Measurements from ENCODE around the gene CREBRF. TPM values are rescaled to one million over a fixed set of nuclear protein-coding genes. Genes with fewer than 3 reads are reported as not detected.
"Not testable (repeated sequence)": the region's sequence is repeated elsewhere in the genome, so short reads cannot be mapped to it uniquely, and the experiment has no call there.

Gene CREBRF
- total RNA-seq, 4 donors from 2014 or later, result 24.3 to 40.6 (median 32.3) TPM

DNA sequence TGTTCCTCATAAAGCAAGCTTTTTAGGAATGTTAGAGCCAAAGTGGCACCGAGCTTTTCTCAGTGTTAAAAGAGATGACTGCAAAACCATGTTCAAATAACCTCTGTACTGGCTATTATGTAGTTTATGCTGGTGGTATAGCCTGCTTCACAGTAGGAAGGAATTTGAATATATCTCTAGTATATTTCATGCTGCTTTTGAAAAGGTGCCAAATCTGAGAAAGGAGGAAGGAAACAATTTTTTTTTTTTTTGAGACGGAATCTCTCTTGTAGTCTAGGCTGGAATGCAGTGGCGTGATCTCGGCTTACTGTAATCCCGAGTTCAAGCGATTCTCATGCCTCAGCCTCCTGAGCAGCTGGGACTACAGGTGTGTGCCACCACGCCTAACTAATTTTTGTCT, 13.5 kb downstream of the CREBRF start:
- no peaks in the 10 kb centered on the region for H3K36me3 ChIP-seq
- intact Hi-C loops (cut with DNase I; ENCODE audit: low total_unique reads) (no loop called here), in situ Hi-C loops (cut with MboI; ENCODE audit: low pct_ligation_motif_present in 1 of 4, low pct_unique_long_range_greater_than_20kb in 1 of 4, low sequenced_read_pairs in 3 of 4) (no loop called here)
- H3K27me3 ChIP-seq, result no peaks in the 10 kb centered on the region
- WGBS, 2 donors (ENCODE audit: low coverage in 1 of 2), result 89 to 100% methylated on average over 1 to 7 of the region's 7 CpGs
- TF ChIP-seq POLR2A (IDR thresholded peaks at IDR 0.05) (no peak), EP300 (IDR thresholded peaks at IDR 0.05; ENCODE audit: low read depth) (no peak), POLR2AphosphoS5 (IDR thresholded peaks at IDR 0.05) (no peak)
- TF ChIP-seq, protein P1, sequence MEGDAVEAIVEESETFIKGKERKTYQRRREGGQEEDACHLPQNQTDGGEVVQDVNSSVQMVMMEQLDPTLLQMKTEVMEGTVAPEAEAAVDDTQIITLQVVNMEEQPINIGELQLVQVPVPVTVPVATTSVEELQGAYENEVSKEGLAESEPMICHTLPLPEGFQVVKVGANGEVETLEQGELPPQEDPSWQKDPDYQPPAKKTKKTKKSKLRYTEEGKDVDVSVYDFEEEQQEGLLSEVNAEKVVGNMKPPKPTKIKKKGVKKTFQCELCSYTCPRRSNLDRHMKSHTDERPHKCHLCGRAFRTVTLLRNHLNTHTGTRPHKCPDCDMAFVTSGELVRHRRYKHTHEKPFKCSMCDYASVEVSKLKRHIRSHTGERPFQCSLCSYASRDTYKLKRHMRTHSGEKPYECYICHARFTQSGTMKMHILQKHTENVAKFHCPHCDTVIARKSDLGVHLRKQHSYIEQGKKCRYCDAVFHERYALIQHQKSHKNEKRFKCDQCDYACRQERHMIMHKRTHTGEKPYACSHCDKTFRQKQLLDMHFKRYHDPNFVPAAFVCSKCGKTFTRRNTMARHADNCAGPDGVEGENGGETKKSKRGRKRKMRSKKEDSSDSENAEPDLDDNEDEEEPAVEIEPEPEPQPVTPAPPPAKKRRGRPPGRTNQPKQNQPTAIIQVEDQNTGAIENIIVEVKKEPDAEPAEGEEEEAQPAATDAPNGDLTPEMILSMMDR (IDR thresholded peaks at IDR 0.05), result no peak
- no peaks in the 10 kb centered on the region for H3K9me3 ChIP-seq
- DNase-seq, result no peak
- no peak overlapping the region for H3K4me3 ChIP-seq
- no peak overlapping the region for H3K27ac ChIP-seq
- peaks cover 0 to 18% (median 7%) of the 10 kb centered on the region in 4 donors for H3K4me1 ChIP-seq

DNA sequence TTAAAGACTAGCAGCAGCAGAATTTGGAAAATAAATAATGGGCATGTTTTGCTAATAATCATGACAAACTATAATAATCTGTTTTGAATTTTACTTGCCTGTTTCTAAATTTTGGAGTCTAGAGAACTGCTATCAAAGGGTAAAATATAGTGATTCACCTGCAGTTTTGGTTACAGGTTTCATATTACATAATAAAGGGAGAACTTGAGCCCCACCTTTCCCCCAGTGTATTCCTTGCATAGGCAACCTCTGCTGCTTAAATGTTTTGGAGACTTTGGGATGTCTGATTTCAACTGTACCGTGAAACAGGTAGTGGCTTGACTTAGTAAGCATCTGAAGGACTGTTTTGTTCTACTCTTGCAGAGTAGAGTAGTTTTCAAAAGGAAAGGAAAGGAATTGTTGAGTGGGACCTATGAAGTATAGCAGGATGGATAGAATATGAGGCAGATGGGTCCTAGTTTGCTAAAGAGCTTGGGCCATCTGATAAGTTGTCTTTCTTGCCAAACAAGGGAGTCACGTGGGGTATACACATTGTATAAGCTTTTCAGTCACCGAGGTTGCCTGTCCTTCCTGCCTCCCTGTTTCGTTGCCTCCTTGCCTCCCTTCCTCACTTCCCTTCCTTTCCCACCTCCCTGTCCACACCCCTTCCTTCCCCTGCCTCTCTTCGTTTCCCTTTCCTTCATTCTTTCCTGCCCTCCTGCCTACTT, 19.1 kb downstream of the CREBRF start:
- WGBS, 2 donors (ENCODE audit: low coverage in 1 of 2), result 90 to 100% methylated on average over 1 to 5 of the region's 5 CpGs
- H3K9me3 ChIP-seq, result no peaks in the 10 kb centered on the region
- H3K4me1 ChIP-seq, result peaks cover 0 to 4% (median 0%) of the 10 kb centered on the region in 4 donors
- H3K36me3 ChIP-seq, result no peaks in the 10 kb centered on the region
- no peak overlapping the region for H3K4me3 ChIP-seq
- H3K27me3 ChIP-seq, result no peaks in the 10 kb centered on the region
- in situ Hi-C loops (cut with MboI; ENCODE audit: low pct_ligation_motif_present in 1 of 4, low pct_unique_long_range_greater_than_20kb in 1 of 4, low sequenced_read_pairs in 3 of 4) (no loop called here), intact Hi-C loops (cut with DNase I; ENCODE audit: low total_unique reads) (no loop called here)
- H3K27ac ChIP-seq, result no peak overlapping the region
- DNase-seq, result no peak
- no peak for TF ChIP-seq POLR2AphosphoS5 (IDR thresholded peaks at IDR 0.05)
- TF ChIP-seq, protein P1 (IDR thresholded peaks at IDR 0.05), result no peak
- TF ChIP-seq EP300 (IDR thresholded peaks at IDR 0.05; ENCODE audit: low read depth), result no peak
- TF ChIP-seq POLR2A (IDR thresholded peaks at IDR 0.05), result no peak

DNA sequence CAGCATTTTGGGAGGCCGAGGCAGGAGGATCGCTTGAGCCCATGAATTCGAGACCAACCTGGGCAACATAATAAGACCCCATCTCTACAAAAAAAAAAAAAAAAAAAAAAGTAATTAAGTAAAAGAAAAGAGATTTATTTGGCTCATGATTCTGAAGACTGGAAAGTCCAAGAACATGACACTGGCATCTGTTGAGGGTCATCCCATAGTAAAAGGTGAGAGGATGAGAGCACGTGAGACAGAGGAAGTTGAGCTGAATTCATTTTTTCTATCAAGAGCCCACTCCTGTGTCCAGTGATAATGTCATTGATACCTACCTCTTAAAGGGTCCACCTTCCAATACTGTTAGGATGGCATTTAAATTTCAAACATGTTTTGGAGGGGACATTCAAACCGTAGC, 19.8 kb downstream of the CREBRF start:
- peaks cover 0 to 4% (median 0%) of the 10 kb centered on the region in 4 donors for H3K4me1 ChIP-seq
- WGBS, 2 donors (ENCODE audit: low coverage in 1 of 2), result 88 to 100% methylated on average over 1 to 5 of the region's 5 CpGs

DNA sequence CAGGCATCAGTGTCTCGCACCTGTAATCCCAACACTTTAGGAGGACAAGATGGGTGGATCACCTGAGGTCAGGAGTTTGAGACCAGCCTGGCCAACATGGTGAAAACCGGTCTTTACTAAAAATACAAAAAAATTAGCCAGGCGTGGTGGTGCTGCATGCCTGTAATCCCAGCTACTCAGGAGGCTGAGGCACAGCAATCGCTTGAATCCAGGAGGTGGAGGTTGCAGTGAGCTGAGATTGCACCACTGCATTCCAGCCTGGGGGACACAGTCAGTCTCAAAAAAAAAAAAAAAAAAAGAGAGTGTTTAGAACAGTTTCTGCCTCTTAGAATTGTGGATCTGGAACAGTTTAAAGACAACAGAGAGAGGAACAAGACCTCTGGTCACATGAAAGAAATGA, 20.3 kb downstream of the CREBRF start:
- intact Hi-C loops (cut with DNase I; ENCODE audit: low total_unique reads); H3K36me3 ChIP-seq; H3K27ac ChIP-seq; in situ Hi-C loops (cut with MboI; ENCODE audit: low pct_ligation_motif_present in 1 of 4, low pct_unique_long_range_greater_than_20kb in 1 of 4, low sequenced_read_pairs in 3 of 4); H3K9me3 ChIP-seq; H3K4me1 ChIP-seq; H3K27me3 ChIP-seq; H3K4me3 ChIP-seq; DNase-seq: not testable (repeated sequence)
- 93% methylated on average over 4 of the region's 4 CpGs; no CpG with 5 or more reads in 1 of the 2 donors for WGBS, 2 donors (ENCODE audit: low coverage in 1 of 2)

More for the DNA sequence above, 19.8 kb downstream of the CREBRF start:
- no peak overlapping the region for H3K4me3 ChIP-seq
- in situ Hi-C loops (cut with MboI; ENCODE audit: low pct_ligation_motif_present in 1 of 4, low pct_unique_long_range_greater_than_20kb in 1 of 4, low sequenced_read_pairs in 3 of 4), result no loop called here
- intact Hi-C loops (cut with DNase I; ENCODE audit: low total_unique reads), result no loop called here
- peaks cover 0 to 3% (median 0%) of the 10 kb centered on the region in 4 donors for H3K36me3 ChIP-seq
- TF ChIP-seq POLR2A (IDR thresholded peaks at IDR 0.05) (no peak), EP300 (IDR thresholded peaks at IDR 0.05; ENCODE audit: low read depth) (no peak), POLR2AphosphoS5 (IDR thresholded peaks at IDR 0.05) (no peak)
- TF ChIP-seq, protein P1 (IDR thresholded peaks at IDR 0.05), result no peak
- no peak overlapping the region for H3K27ac ChIP-seq
- H3K9me3 ChIP-seq, result no peaks in the 10 kb centered on the region
- no peak for DNase-seq
- no peaks in the 10 kb centered on the region for H3K27me3 ChIP-seq
